Endodermal cell (in vitro differentiated cells): Measurements from ENCODE around the gene SND1. TPM values are rescaled to one million over a fixed set of nuclear protein-coding genes. Genes with fewer than 3 reads are reported as not detected.

Experiments
- DNase-seq: peaks from one replicate; pipeline ENCODE4 v3.0.0-alpha.2; 2017
- H3K27ac ChIP-seq: 2 replicates; pipeline ENCODE4 v1.5.1; 2013; ENCODE audit warnings: mild to moderate bottlenecking, low read depth, low read length, moderate library complexity
- H3K27me3 ChIP-seq: 2 replicates; pipeline ENCODE4 v1.6.1; 2013; ENCODE audit warnings: mild to moderate bottlenecking, low read length, moderate library complexity; ENCODE audit not compliant: insufficient read depth, control insufficient read depth, poor library complexity, severe bottlenecking
- H3K36me3 ChIP-seq: 2 replicates; pipeline ENCODE4 v1.7.0; 2013; ENCODE audit warnings: mild to moderate bottlenecking, low read length, moderate library complexity; ENCODE audit not compliant: control insufficient read depth, insufficient read depth
- H3K4me1 ChIP-seq: one replicate; pipeline ENCODE4 v1.7.0; 2013; ENCODE audit warnings: low read length; ENCODE audit not compliant: control insufficient read depth, insufficient read depth
- H3K4me3 ChIP-seq: 2 replicates; pipeline ENCODE4 v1.5.1; 2013; ENCODE audit warnings: mild to moderate bottlenecking, low read length, moderate library complexity
- H3K9ac ChIP-seq: 2 replicates; pipeline ENCODE4 v1.6.1; 2013; ENCODE audit warnings: mild to moderate bottlenecking, low read length, moderate library complexity; ENCODE audit not compliant: poor library complexity, severe bottlenecking; ENCODE audit errors: extremely low read depth
- H3K9me3 ChIP-seq: 2 replicates; pipeline ENCODE4 v1.6.1; 2013; ENCODE audit warnings: mild to moderate bottlenecking, low read length, moderate library complexity; ENCODE audit not compliant: control insufficient read depth
- H3K27ac Mint-ChIP-seq: 2 replicates; pipeline ENCODE4 v1.8.0; 2020; ENCODE audit warnings: mixed read lengths
- H3K27me3 Mint-ChIP-seq: 2 replicates; pipeline ENCODE4 v1.8.0; 2021; ENCODE audit warnings: mild to moderate bottlenecking, mixed read lengths; ENCODE audit not compliant: insufficient read depth
- H3K36me3 Mint-ChIP-seq: 2 replicates; pipeline ENCODE4 v1.8.0; 2020; ENCODE audit warnings: low read depth, mixed read lengths
- H3K4me1 Mint-ChIP-seq: 2 replicates; pipeline ENCODE4 v1.8.0; 2020; ENCODE audit warnings: mixed read lengths
- H3K4me3 Mint-ChIP-seq: 2 replicates; pipeline ENCODE4 v1.8.0; 2020; ENCODE audit warnings: mild to moderate bottlenecking, moderate library complexity, mixed read lengths
- H3K9me3 Mint-ChIP-seq: 2 replicates; pipeline ENCODE4 v1.8.0; 2020; ENCODE audit warnings: mild to moderate bottlenecking, mixed read lengths
- CTCF ChIP-seq: fragments of 200-600 bp; sonication (generic); conservative IDR thresholded peaks from 2 replicates; pipeline ENCODE4 v1.5.0; 2021; ENCODE audit warnings: antibody characterized with exemption, mild to moderate bottlenecking
- WGBS, 2 experiments: methylation state at CpG; one replicate each; pipeline versions ENCODE4 v1.1.5 to v1.1.7; 2013; ENCODE audit warnings: missing lambda C conversion rate in 2 of 2, mixed read lengths in 1 of 2; ENCODE audit not compliant: insufficient coverage in 1 of 2, insufficient read length in 1 of 2; 5-methylcytosine and 5-hydroxymethylcytosine counted together
- total RNA-seq, 2 donors: library from RNA; stranded (reverse); fragmentation: NEBNext Ultra II Directional in 1 of 2; extraction: Animal tissue kit (Norgen Biotek cat#: 25700) in 1 of 2; gene quantifications; 2 replicates in 1 of 2; 3 replicates in 1 of 2; pipeline ENCODE4 v1.2.1, GENCODE V29; 2021

SND1 gene
- total RNA-seq, 2 donors from 2014 or later, result 240 to 267 TPM

GRCh38 chr7:127993987-127994386 lies 342.0 kb downstream of the SND1 start:
- Histone ChIP-seq H3K27me3 (no peaks in the 10 kb centered on the region), H3K36me3 (peaks cover 75% of the 10 kb centered on the region), H3K4me1 (peaks cover 13% of the 10 kb centered on the region), H3K9me3 (no peaks in the 10 kb centered on the region), H3K9ac (no peak overlapping the region), H3K4me3 (no peak overlapping the region), H3K27ac (no peak overlapping the region)
- WGBS, 2 experiments, result 95% methylated on average over 5 of the region's 5 CpGs
- Mint-ChIP-seq H3K36me3 (peaks cover 13% of the 10 kb centered on the region), H3K4me1 (peaks cover 28% of the 10 kb centered on the region), H3K27me3 (no peaks in the 10 kb centered on the region), H3K27ac (no peak overlapping the region), H3K4me3 (no peak overlapping the region), H3K9me3 (no peaks in the 10 kb centered on the region)
- no peak for TF ChIP-seq CTCF
- no peak for DNase-seq

DNA sequence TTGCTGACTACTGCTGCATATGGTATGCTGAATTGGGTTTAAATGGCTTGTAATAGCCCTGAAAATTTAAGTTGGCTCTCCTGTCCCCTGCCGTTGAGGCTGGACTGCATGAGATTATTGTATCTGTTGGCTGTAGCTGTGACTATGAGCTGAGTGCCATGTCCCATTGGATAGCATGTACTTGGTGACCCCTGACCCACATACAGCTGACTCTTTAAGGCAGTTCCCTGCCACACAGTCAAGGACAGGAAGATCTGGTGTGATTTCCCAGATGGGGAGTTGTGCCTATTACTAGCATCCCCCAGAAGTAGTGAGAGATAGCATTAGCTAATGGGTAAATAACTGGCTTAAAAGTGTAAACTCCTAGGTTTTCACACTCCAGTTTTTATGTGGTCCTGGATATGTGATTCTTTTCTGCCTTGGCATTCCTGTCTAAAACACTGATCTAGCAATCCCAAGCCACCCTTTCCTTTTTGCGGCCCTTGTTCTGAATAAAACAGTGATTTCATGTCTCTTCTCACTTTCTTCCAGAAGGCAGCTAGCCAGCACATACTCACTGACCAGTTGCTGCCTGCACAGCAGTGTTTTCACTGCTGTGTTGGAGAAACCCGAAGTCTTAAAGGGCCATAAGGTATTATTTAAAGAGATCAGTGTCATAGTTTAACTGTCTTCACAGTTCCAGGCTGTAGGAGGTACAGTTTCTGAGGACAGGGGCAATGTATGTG lies 343.3 kb downstream of the SND1 start:
- Mint-ChIP-seq H3K27ac (peak overlapping the region; percentile 45), H3K4me1 (peaks cover 28% of the 10 kb centered on the region), H3K9me3 (no peaks in the 10 kb centered on the region), H3K4me3 (no peak overlapping the region), H3K36me3 (peaks cover 16% of the 10 kb centered on the region), H3K27me3 (no peaks in the 10 kb centered on the region)
- Histone ChIP-seq H3K9ac (no peak overlapping the region), H3K27ac (peak overlapping the region; percentile 67), H3K4me3 (no peak overlapping the region), H3K36me3 (peaks cover 73% of the 10 kb centered on the region), H3K4me1 (peaks cover 13% of the 10 kb centered on the region), H3K9me3 (no peaks in the 10 kb centered on the region), H3K27me3 (no peaks in the 10 kb centered on the region)
- WGBS, 2 experiments, result 79 to 89% methylated on average over 2 to 3 of the region's 3 CpGs
- TF ChIP-seq CTCF, result no peak
- no peak for DNase-seq

- Mint-ChIP-seq H3K27me3 (no peaks in the 10 kb centered on the region), H3K36me3 (peaks cover 19% of the 10 kb centered on the region), H3K4me1 (peaks cover 28% of the 10 kb centered on the region), H3K9me3 (no peaks in the 10 kb centered on the region), H3K4me3 (no peak overlapping the region), H3K27ac (peak overlapping the region; percentile 65)
- no peak overlapping the region for H3K4me3 ChIP-seq
- H3K36me3 ChIP-seq, result peaks cover 73% of the 10 kb centered on the region
- peaks cover 13% of the 10 kb centered on the region for H3K4me1 ChIP-seq
- DNase-seq, result no peak
- no peak overlapping the region for H3K9ac ChIP-seq
- peak overlapping the region; percentile 67 for H3K27ac ChIP-seq
- 85 to 86% methylated on average over 2 to 3 of the region's 3 CpGs for WGBS, 2 experiments
- no peaks in the 10 kb centered on the region for H3K27me3 ChIP-seq
- H3K9me3 ChIP-seq, result no peaks in the 10 kb centered on the region
- TF ChIP-seq CTCF, result no peak
Observed at GRCh38 chr7:127995881-127996215, 343.9 kb downstream of the SND1 start.
